HEK293T (cell line): Measurements from ENCODE around the gene TSGA10.

Source experiments
- ARNT ChIP-seq: fragments of 450-650 bp; IDR thresholded peaks from 2 replicates; pipeline ENCODE4 v1.6.1; 2017; ENCODE audit warnings: mild to moderate bottlenecking
- SP1 ChIP-seq: fragments of 450-650 bp; IDR thresholded peaks from 2 replicates; pipeline ENCODE4 v1.6.1; 2017

DNA sequence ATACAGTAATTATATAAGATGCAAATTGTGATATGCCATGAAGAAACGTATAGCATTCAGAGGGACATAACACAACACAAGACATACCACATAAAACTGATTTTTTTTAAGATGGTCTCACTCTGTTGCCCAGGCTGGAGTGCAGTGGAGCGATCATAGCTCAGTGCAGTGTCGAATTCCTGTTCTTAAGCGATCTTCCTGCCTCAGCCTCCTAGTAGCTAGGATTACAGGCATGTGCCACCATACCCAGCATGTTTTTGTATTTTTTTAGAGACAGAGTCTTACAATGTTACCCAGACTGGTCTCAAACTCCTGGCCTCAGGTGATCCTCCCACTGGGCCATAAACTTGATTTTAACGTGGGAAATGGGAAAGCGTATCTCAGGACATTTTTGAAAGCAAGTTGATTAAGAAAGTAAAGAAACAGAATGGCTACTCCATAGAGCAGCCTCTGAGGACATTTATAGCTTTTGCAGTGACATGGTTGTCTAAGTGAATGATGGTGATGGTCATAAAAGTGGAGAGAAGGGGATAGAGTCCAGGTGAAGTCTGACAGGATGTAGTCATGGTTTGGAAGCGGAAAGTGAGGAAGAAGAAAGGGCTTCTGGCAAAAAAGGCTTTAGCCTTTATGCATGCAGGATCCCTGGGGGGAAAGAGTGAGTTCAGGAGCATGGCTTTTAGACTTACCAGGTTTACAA, 2.4 kb downstream of the TSGA10 start:
- TF ChIP-seq SP1 (no peak), ARNT (no peak)
